ENCODE results near the gene AGO1. TPM values are rescaled to one million over a fixed set of nuclear protein-coding genes. Genes with fewer than 3 reads are reported as not detected.

Gene AGO1
- total RNA-seq, result 10.0 and 11.9 TPM in 2 replicates

GRCh38 chr1:35882945-35883634 is at the start of gene AGO1:
AGO1 (plus strand) TSS chr1:35883209; CDS start chr1:35883422, 213 bp downstream.

GRCh38 chr1:35930593-35931445 is 47.8 kb downstream of the AGO1 start, which contains the start of gene AGO3:
AGO3 (plus strand) TSS chr1:35931105; CDS start chr1:35931427, 322 bp downstream.

Other genes with a start within 250 kb of the AGO1 start
- gene PSMB2, start 241.7 kb upstream of the AGO1 start, total RNA-seq, result 15.6 and 17.4 TPM in 2 replicates
- gene C1orf216, start 164.3 kb upstream of the AGO1 start, total RNA-seq, result 16.7 and 19.3 TPM in 2 replicates
- 3.7 and 4.0 TPM in 2 replicates for gene CLSPN, start 113.2 kb upstream of the AGO1 start, total RNA-seq
- 46.2 and 46.6 TPM in 2 replicates for gene AGO4, start 75.2 kb upstream of the AGO1 start, total RNA-seq
- gene AGO3, start 47.9 kb downstream of the AGO1 start, total RNA-seq, result 9.3 and 11.1 TPM in 2 replicates
- gene TEKT2, start 200.9 kb downstream of the AGO1 start, total RNA-seq, result 0.33 and 0.34 TPM in 2 replicates
- 25.1 and 33.5 TPM in 2 replicates for gene ADPRS, start 205.7 kb downstream of the AGO1 start, total RNA-seq
- 0.86 and 1.1 TPM in 2 replicates for gene COL8A2, start 242.0 kb downstream of the AGO1 start, total RNA-seq